ENCODE results near the gene RNF43.

Gene RNF43

DNA sequence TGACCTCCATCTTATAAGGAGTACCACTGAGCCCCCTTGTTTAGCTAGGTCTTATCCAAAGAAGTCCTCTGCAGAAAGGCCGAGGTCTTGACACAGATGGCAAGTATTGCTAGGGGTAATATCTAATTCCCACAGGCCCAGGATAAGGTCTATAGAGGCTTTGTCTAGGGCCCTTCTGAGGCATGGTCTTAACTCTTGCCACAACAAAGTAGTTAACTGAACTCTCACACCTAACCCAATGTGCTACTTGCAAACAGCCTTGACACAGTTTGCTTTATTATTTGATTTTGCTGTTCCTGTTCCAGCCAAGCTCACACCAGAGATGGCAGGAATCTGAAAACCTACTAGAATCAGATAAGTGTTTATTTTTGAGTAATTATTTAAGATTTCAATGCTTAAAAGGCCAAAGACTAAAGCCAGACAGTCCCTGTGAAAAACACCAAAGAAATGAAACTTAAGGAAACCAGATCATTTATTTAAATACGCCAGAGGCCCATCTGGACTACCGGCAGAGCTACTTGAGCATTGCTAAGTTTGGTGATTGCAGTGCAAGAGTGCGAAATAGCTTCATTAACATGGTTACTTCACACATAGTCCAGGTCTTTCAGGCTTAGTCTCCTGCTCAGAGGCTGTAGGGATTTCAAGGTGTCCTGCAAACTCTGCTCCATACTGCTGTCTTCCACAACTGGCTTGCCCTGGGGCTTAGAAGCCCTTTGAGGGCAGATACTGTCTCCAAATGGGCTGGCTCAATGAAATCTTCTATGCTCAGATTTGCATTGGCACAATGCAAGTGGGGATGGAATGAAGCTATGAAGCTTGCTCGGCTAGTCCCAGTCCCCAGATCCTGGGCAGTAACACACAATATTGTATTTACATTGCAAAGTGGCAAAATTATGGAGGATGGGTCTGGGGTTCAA is 36.9 kb downstream of the RNF43 start:
- no peak for DNase-seq

DNA sequence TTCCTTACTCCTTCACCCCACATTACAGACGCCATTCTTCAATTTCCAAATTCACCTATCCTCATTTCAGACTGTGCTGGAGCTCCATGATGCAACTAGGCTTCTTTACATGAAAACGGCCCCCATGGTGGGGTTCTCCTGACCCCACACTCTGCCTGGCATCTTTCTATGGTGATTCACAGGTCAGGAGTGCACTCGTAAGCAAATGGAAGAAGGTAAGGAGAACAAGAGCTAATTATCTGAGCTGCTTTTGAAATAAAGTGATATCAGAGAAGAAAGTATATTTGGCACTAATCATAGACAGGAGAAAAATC is 37.9 kb downstream of the RNF43 start:
- DNase-seq = no peak

DNA sequence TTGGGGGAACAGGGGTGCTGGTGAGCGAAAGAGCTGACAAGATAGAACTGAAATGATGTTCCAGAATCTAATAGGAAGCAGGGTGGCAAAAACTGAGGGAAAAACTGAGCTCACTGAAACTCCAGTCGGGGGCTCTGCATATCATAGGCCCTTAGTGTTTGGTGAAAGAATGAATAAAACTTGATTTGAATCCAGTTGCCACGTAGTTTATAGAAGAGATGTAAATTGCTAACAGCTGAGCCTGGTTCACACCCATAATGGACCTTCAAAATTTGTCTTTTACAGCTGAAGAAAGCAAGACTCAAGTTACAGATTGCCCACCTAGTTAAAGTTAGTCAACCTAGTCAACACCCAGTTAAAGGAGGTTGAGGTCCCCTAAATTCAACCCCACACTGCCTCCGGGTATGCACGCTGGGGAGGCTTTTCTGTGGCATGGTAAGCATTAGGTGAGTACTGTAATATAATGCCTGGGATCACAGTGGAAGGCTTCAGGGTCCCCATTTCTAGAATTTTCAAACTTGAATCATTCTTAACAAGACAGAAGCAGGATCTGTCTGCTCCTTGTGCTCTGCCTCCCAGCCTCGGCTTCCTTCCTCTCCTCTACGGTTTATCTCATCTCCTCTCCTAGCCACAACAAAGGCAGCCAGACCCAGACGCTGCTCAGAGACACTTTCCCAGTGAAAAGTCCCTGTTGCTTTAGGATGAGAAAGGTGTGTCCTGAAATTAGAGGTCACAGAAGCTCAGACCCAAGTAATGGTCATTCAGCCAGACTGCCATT is 38.4 kb downstream of the RNF43 start:
- DNase-seq = no peak

DNA sequence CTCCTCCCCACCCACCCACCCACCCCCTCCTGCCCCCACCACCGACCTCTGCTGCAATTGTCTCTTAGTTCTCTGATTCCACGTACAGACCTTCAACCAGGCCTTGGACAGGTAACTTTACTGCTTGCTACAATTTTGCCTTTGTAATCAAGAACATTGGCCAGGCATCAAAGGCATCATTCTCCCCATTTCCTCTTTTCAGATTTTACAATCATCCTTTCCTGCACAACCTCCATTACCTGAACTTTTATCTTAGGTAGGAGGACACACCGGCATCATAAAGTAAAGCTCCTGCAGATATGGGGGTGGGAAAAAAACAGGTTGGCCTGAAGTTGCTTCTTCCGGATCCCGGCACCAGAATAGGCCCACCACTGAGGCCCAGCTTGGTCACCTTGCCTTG is 39.7 kb downstream of the RNF43 start:
- DNase-seq = no peak

DNA sequence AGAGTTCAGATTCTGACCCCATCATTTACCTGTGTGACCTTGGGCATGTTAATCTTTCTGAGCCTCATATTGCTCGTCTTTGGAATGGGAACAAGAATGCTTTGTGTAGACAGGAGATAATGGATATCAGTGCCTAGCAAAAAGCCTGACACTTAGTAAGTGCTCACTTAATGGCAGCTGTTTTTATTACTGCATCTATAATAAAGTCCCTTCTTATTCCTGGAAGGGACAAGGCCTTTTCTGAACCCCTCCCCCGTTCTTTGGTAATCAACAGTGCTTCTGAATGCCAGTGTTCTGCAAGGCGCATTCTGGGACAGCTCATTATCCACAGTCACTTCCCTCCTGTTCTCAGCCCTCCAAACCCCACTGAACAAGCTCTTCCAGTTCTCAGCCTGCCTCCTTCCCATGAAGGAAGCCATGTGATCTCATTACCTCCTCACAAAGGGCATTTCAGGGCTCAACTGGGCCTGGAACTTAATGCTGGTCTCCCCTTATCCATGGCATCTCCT is 40.2 kb downstream of the RNF43 start:
- no peak for DNase-seq

DNA sequence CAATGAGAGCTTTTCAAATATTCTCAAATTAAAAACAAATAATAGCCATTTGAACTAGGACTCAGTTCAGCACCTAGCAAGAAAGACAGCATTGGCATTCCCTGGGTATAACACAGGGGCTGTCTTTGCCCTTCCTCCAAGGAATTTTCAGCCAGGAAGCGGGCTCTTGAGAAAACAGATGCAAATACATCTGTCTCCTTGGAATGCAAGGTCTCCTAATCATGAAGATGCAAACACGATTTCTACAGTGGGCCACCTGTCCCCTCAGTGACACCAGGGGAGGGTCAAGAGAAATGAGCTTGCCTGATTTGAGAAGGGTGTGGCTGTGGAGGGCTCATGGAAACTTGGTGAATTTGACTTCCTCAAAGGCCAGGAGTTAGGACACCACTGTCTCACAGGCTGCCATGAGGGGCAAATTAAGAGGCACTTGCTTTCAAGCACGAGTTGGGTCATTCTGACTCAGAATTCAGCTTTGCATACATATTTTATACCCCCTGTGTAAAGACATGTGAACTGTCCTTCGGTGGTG is 40.8 kb downstream of the RNF43 start:
- DNase-seq = no peak

DNA sequence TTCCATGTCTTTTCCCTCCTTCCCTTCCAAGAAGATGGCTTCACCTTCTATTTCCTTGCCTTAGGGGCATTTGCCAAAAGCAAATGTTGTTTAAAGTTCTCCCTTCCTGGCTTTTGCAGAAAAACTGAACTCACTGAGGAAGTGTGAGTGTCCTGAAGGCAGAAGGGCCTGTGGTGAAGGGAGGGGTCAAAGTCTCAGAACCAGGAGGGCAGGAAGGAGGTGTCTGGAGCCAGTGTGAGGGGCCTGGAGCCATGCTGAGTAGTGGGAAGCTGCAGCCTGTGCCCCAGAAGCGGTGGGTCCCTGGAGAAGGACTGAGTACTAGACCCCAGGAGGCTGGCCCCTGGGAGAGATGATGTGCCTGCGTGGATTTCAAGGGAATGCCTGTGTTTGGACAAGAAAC is 41.5 kb downstream of the RNF43 start:
- no peak for DNase-seq

DNA sequence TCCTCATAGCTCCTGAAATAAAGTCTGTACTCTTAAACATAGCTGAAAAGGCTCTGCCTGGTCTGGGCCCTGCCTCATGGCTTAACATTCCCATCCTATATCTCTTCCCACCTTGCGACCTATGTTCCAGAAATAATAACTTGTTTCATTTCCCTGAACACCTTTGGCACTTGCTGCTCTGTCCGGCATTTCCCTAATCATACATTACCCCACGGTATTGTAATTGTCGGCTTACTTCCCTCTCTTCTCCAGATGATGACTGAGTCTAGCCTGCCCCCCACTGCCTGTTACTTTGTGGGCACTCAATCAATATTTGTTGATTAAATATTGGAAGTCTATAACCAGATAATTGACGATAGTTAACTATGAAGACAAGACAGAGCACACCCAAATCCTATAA is 42.1 kb downstream of the RNF43 start:
- DNase-seq = no peak

DNA sequence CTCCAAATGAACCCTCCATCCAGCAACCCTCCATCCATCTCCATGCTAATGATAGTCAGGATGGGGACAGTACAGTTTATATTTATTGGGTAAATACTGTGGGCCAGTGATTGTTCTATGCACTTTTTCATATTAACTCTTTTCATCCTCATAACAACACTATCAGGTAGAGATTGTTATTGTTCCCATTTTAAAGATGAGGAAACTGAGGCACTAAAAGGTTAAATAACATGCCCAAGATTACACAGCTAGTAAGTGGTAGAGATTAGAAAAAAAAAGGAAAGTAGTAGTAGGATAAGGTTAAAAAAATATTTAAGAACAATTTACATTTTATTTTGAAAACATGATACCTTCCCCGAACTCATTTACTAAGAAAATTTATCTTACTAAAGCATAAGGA is 43.4 kb downstream of the RNF43 start:
- DNase-seq = no peak

DNA sequence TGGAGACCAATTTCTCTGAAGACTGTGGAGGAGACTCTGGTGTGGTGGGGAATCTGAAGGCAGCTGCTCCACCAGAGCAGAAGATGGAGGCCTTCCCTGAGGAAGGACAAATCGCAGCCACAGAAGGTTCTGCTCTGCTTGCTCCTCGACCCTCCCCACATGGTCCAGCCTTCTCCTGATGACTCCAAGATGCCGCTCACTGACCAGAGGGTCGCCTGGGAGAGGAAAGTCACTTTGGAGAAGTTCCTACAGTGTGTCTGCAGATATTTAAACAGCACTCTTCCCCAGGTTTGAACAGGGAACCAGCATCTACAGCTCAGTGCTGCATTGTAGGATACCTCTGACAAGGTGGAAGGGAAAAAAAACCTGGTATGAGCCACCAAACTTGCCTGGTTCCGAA is 44.3 kb downstream of the RNF43 start:
- no peak for DNase-seq

DNA sequence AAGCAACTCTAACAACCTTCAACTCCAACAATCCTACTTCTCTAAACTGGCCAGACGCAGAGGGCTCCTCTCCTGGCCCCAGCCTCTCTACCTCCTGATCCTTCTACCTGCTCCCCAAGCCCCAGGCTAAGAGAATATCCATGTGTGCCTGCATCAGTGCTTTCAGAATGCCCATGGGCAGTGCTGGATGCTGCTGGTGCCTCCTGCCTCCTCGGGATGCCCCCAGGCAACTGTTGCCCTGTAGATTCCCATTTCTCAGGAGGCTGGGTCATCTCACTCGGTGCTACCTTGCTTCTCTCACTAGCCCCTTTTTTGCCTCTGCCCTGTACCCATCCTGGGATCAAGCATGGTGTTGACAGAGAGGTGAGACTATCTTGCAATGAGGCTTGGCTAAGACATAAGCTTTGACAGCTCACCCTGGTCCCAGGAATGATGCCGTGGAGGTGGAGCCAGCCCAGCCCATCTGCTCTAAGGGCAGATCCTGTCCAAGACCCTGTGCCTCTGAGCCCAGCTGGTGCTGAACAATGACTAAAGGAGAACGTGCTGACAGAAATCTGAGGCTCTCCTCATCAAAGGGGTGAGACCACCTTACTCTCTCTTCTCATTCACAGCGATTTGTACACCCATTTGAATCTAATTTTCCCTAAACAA is 45.9 kb downstream of the RNF43 start:
- DNase-seq = no peak

DNA sequence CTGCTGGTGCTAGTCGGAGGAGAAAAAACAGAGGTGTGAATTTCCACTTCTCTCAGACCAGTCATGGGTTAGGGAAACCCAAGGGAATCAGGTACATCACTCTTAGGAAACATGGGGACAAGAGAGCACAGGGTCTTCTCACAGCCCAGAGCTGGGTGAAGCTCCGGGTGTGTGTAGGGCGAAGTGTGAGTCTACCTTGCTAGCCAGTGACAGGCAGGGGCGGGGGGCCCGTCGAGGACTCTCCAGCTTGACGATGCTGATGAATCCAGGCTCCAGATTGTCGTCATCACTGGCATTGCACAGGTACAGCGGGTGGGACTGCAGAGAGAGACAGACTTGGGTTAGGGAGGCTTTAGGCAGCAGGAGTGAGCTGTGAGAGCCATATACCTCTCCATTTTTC is 46.6 kb downstream of the RNF43 start:
- no peak for DNase-seq

DNA sequence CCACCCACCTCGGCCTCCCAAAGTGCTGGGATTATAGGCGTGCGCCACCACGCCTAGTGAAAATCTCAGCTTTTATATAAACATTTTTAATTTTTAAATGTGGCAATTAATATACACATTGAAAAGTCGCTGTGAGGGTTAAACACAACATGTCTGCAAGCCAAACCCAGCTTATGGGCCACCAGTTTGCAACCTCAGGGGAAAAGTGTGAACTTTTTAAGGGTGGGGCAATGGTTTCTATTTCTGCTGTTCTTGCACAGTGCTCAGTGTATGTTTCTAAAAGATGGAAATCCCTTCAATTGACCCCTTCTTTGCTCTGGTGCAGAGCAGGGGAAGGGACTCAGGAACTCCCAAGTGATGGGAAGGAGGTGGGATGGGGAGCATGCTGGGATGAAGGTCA is 47.0 kb downstream of the RNF43 start:
- DNase-seq = no peak

DNA sequence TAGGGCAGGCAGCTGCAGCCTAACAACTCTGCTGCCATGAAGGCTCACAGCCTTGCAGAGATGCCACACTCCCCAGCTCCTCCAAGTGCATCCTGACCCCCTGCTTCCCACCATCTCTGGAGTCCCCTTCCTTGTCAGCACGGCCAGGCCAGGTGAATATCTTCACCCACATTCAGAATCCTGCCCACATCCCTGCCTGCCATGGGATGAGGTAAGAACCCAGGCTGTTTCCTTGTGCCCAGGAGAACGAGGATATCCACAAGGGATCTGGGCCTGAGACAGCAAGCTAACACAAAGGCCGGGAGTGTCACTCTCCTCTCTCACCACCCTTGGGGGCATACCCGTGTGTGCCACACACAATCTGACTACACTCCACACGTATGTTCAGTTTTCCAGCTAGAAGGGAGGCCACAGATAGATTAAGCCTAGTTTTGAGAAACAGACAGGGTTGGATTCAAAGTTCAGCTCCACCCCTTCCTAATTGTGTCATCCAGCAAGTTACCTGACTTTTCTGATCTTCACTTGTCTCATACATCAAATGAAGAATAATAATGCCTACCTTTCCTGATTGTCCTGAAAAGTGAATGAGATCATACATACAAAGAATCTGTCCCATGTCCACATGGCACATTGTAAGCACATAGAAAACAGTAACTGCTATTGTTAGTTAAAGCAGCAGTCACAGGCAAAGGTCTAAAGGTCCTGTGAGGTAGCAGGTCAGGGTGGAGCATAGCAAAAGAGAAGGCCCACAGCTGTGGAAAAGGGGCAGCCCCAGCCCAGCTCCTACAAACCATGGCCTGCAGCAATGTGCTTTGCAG is 47.9 kb downstream of the RNF43 start:
- DNase-seq = no peak

DNA sequence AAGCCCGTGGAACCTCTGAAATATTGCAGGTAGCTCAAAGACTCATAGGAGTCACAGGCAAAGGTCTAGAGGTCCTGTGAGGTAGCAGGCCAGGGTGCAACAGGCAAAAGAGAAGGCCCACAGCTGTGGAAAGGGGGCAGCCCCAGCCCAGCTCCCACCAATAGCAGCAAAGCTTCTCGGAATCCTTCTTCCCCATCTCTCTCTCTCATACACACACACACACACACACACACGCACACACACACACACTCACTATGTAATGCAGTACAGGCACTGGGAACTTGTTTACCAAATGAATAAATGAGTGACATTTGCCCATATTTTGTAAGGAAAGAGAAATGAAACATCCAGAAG is 48.5 kb downstream of the RNF43 start:
- DNase-seq = no peak
